Hippocampal formation (tissue), 2 donors: ENCODE data around the gene KCNF1.
A peak's percentile ranks its signal among the peaks of the same experiment; 100 is the strongest.

Source experiments
- DNase-seq, 2 donors: peaks; one replicate each; lab custom pipeline; 2025; lab: John Stamatoyannopoulos, UW

KCNF1 gene

GRCh38 chr2:10911291-10912075, at the start of gene KCNF1:
Gene KCNF1 (plus strand): TSS chr2:10911934. CDS start chr2:10912427, 493 bp downstream.
- DNase-seq: peak in 1 of 2 donors; percentile 27

GRCh38 chr2:10862330-10862729, 49.4 kb upstream of the KCNF1 start:
- DNase-seq: no peak

GRCh38 chr2:10863047-10863446, 48.7 kb upstream of the KCNF1 start:
- DNase-seq: no peak

- DNase-seq: no peak
Observed at GRCh38 chr2:10863837-10864236, 47.9 kb upstream of the KCNF1 start.

GRCh38 chr2:10864251-10864650, 47.5 kb upstream of the KCNF1 start:
- DNase-seq: no peak

DNA sequence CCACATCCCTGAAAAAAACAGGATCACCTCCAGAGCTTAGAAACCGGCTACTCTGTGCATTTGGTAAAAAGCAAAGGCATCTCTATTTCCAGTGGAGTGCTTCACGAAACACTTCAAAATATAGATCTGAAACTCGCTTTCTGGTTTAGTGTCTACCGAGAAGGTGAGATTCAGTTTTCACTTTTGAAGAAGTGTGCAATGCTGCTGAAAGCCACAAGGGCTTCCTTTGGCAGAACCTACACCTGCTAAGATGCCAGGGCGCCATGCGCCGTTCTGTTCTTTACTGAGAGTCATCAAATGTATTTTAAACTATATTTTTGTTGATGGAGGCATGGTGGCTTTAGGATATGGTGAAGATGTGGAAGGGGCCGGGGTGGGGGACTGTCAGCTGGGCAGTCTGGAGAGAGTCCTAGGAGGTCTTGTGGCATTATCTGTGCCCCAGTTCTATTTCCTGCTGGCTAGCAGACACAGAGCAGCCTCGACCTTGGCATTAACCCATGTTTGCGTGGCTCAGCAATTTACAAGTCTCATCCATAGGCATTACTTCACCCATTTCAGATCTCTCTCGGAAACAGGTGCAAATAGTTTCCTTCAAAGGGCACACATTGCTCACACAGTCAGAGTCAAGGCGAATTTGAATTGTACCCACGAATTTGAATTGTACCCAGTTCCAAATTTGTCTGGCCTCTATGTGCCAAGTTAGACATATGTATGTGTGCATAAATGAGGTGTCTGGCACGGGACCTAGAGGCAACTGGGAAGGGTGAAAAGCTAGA, 46.7 kb upstream of the KCNF1 start:
- DNase-seq: peak in 1 of 2 donors; percentile 22

- no peak for DNase-seq
Observed at GRCh38 chr2:10865841-10866240, 45.9 kb upstream of the KCNF1 start.

GRCh38 chr2:10867692-10868420, 43.9 kb upstream of the KCNF1 start:
- no peak for DNase-seq

GRCh38 chr2:10868465-10869314, 43.0 kb upstream of the KCNF1 start:
- DNase-seq: no peak

GRCh38 chr2:10871978-10872377, 39.8 kb upstream of the KCNF1 start:
- DNase-seq: no peak

- no peak for DNase-seq
Observed at GRCh38 chr2:10873171-10873570, 38.6 kb upstream of the KCNF1 start.

DNA sequence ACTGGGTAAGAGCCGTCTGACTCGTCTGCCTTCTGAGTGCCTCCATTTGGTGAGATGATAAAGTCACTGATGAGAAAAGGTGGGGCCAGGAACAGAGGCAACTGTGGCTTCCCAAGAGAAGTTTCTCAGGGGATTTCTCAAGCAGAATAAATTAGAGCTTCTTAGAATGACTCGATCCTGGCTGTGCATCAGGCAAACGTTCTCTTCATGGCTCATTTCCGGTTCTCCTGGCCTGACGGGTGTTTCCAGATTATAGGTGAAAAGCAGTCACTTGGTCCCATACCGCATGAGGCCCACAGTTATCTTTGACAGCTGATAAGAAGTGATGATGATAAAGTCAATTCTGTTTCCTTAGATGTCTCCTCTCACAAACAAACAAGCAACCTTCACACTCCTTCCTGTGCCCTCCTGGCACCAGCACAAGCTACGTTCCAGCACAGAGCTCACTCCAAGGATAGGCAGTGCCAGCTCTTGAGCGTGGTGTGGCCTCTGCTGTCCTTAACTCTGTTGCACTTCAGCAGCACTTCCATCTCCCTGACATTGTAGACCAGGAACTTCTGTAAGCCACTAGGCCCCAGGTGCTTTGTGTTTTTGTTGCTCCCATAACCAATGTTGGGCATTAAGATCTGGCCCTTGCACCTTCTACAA, 37.8 kb upstream of the KCNF1 start:
- DNase-seq: no peak

- no peak for DNase-seq
Observed at GRCh38 chr2:10875126-10875525, 36.6 kb upstream of the KCNF1 start.

- DNase-seq: no peak
Observed at GRCh38 chr2:10876394-10876793, 35.3 kb upstream of the KCNF1 start.

DNA sequence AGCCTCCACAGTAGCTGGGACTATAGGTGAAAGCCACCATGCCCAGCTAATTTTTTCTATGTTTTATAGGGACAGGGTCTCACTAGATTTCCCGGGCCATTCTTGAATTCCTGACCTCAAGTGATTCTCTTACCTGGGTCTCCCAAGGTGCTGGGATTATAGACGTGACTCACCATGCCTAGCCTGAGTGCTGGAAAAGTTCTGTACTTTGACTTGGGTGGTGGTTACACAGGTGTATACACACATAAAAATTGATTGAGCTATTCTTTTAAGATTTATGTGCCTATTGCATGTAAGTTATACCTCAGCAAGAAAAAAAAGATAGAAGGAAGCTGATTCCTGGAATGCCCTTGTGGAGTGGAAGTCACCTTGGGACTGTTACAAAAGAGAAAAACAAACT, 34.8 kb upstream of the KCNF1 start:
- no peak for DNase-seq

DNA sequence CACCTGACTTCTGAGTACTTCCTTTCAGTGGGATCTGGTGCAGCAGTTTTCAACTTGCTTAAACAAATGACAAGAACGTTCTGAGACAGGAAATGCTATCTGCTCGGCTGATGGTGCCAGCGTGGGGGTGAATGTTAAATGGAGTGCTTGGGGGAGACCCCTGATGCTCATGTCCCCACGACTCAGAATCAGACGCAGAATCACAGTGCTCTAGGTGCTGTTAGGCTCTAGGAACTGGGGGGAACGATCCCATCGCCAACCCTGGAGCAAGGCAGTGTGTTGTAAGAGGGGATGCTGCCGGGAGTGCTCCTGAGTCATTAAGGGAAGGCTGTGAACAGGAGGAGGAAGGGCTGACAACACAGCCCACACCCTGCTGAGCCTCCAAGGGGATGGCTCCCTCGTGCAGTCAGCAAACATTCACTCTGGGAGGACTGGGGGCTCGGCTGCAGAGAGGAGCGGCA, 34.1 kb upstream of the KCNF1 start:
- no peak for DNase-seq

DNA sequence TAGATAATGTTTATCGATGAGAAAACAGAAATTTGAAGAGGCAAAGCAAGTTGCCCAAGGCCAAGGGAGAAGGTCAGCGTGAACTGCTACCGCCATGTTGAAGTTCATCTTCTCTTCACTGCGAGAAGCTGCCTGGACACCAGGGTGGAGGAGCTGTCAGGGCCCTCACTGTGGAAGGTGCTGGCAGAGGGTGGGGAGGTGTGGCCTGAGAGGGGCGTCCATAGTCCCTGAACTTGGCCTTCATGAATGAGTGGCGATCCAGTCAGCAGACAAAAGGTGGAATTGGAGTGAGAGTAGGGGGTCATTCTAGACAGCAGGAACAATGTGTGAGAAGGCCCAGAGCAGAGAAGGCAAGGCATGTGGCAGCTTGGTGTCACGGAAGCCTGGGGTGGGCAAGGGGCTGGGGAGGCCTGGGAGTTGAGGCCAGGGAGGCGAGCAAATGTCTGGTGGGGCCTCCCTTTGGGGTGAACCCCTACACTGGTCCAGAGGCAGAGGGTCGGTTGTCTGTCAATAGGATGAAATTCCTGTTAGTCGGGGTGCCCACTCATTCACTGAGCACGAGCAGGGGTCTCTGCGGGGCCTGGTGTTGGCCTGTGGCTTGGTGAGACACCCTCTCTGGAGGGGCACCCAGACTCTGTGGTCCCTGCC, 33.3 kb upstream of the KCNF1 start:
- no peak for DNase-seq

DNA sequence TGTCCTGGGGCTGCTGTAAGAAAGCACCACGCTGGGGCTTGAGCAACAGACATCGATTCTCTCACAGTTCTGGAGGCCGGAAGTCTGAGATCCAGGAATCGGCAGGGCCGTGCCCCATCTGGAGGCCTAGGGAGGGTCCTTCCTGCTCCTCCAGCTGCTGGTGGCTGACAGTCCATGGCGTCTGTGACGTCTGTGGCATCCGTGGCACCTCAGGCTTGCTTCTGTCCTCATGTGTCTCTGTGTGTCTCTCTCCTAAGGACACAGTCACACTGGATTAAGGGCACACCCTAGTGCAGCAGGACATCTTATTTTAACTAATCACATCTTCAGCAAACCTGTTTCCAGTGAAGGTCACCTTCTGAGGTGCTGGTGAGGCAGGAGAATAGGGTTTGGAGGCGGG, 32.6 kb upstream of the KCNF1 start:
- no peak for DNase-seq

DNA sequence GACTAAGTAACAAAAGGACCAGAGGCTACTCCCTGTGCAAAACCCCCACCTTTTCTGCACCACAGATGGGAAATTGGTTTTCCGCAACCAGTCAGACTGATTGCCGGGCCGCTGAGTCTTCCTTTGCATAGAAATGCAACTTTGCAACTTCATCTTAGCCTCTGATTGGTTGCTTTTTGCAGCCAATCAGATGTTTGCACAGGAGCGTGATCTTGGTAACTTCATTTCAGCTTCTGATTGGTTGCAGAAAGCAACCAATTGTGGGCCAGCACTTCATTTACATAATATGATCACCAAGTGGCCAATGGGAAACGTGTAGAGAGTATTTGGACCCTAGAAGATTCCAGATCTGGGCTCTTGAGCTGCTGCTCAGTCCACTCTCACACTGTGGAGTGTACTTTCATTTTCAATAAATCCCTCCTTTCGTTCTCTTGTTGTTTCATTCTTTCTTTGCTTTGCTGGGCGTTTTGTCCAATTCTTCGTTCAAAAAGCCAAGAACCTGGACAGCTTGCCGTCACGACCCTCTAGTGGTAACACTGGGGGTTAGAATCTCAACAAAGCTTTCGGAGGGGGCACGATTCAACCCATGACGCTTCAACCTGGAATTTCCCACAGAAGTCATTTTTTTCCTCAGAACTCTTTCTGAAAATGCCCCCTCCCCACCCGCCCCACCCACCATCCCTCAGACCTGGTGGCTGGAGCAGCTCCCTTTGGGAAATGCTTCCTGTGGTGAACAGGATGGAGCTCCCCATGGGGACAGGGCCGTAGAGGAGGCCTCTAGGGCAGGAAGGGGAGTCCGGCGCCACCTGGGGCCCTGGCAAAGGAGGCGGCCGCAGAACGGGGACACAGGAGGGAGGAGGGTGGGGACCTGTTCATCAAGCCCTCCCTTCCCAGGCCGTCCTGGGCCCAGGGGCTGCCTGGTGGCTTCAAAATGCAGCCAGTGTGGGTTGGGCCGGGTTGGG, 31.8 kb upstream of the KCNF1 start:
- no peak for DNase-seq
